AG09309 (cell line): ENCODE results near the gene CSDE1.
"Not testable (repeated sequence)": the region's sequence is repeated elsewhere in the genome, so short reads cannot be mapped to it uniquely, and the experiment has no call there.

ENCODE experiments used
- DNase-seq: peaks from one replicate; pipeline ENCODE4 v3.0.0-alpha.2; 2010; ENCODE audit warnings: low read depth
- H3K4me3 ChIP-seq: 2 replicates; pipeline ENCODE4 v1.5.1; 2011; ENCODE audit warnings: mild to moderate bottlenecking, low read depth, low read length, moderate library complexity; ENCODE audit not compliant: control insufficient read depth
- CTCF ChIP-seq: IDR thresholded peaks from 2 replicates; pipeline ENCODE4 v1.5.1; 2011; ENCODE audit warnings: mild to moderate bottlenecking, low read depth, low read length, inconsistent platforms; ENCODE audit not compliant: insufficient read depth, control insufficient read depth; ENCODE audit errors: missing control alignments

Gene CSDE1

GRCh38 chr1:114779722-114780121, 21.9 kb upstream of the CSDE1 start:
- DNase-seq: no peak
- peak overlapping the region; percentile 81 for H3K4me3 ChIP-seq
- no peak for TF ChIP-seq CTCF

GRCh38 chr1:114776726-114777125, 18.9 kb upstream of the CSDE1 start:
- not testable (repeated sequence) for DNase-seq, H3K4me3 ChIP-seq

GRCh38 chr1:114771992-114772391, 14.2 kb upstream of the CSDE1 start:
- TF ChIP-seq CTCF: no peak
- no peak for DNase-seq

GRCh38 chr1:114770989-114771388, 13.2 kb upstream of the CSDE1 start:
- no peak for DNase-seq
- TF ChIP-seq CTCF: no peak
- no peak overlapping the region for H3K4me3 ChIP-seq

More at GRCh38 chr1:114771992-114772391, 14.2 kb upstream of the CSDE1 start:
- no peak overlapping the region for H3K4me3 ChIP-seq

GRCh38 chr1:114764689-114765088, 6.9 kb upstream of the CSDE1 start:
- H3K4me3 ChIP-seq: no peak overlapping the region
- no peak for DNase-seq
- no peak for TF ChIP-seq CTCF

GRCh38 chr1:114758256-114758832, 560 bp upstream of the CSDE1 start:
- DNase-seq: no peak
- TF ChIP-seq CTCF: no peak
- peak overlapping the region; percentile 97 for H3K4me3 ChIP-seq

- no peak for TF ChIP-seq CTCF
- DNase-seq: no peak
- H3K4me3 ChIP-seq: peak overlapping the region; percentile 97
Observed at GRCh38 chr1:114756949-114757454, 782 bp downstream of the CSDE1 start.
